Nephron (organoid): ENCODE measurements around the gene HORMAD2.

Experiments used
- H3K27ac Mint-ChIP-seq, 3 experiments: 2 replicates each; pipeline ENCODE4 v1.8.0; 2020; ENCODE audit warnings: mixed read lengths in 3 of 3, mild to moderate bottlenecking in 2 of 3, moderate library complexity in 1 of 3
- H3K27me3 Mint-ChIP-seq: 2 replicates; pipeline ENCODE4 v1.8.0; 2021; ENCODE audit warnings: low read depth, mild to moderate bottlenecking, moderate library complexity, mixed read lengths
- H3K36me3 Mint-ChIP-seq: 2 replicates; pipeline ENCODE4 v1.8.0; 2020; ENCODE audit warnings: low read depth, mixed read lengths
- H3K4me1 Mint-ChIP-seq: 2 replicates; pipeline ENCODE4 v1.8.0; 2020; ENCODE audit warnings: mixed read lengths
- H3K4me3 Mint-ChIP-seq, 3 experiments: 2 replicates each; pipeline ENCODE4 v1.8.0; 2020; ENCODE audit warnings: mild to moderate bottlenecking in 3 of 3, mixed read lengths in 3 of 3, moderate library complexity in 2 of 3
- H3K9me3 Mint-ChIP-seq: 2 replicates; pipeline ENCODE4 v1.8.0; 2020; ENCODE audit warnings: mixed read lengths
- TF ChIP-seq, protein P1 (sequence below), 3 experiments: fragments of 200-600 bp; sonication (generic); IDR thresholded peaks; one replicate each; pipeline ENCODE4 v1.5.0; 2021; ENCODE audit warnings: antibody characterized with exemption in 3 of 3; ENCODE audit not compliant: unreplicated experiment in 3 of 3

HORMAD2 gene

DNA sequence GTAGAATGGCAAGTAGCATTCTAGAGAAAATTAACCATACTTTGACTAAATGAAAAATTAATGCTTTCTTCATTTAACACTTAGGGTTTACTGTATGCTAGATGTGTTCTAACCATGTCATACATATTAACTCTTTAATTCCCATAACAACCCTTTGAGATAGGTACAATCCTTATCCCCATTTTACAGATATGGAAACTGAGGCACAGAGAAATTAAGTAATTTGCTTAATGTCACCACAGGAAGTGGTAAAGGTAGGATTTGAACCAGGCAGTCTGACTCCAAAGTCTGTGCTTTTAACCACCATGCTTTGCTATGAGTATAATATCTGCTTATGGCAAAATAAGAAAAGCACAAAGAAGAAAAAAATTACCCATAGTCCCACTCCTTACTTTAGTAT, 106.8 kb downstream of the HORMAD2 start:
- H3K27ac Mint-ChIP-seq, result peak overlapping the region in 1 of 3 experiments; percentile 24
- peaks cover 19% of the 10 kb centered on the region for H3K4me1 Mint-ChIP-seq
- peaks cover under 1% of the 10 kb centered on the region for H3K27me3 Mint-ChIP-seq
- no peak overlapping the region for H3K4me3 Mint-ChIP-seq
- TF ChIP-seq, protein P1, sequence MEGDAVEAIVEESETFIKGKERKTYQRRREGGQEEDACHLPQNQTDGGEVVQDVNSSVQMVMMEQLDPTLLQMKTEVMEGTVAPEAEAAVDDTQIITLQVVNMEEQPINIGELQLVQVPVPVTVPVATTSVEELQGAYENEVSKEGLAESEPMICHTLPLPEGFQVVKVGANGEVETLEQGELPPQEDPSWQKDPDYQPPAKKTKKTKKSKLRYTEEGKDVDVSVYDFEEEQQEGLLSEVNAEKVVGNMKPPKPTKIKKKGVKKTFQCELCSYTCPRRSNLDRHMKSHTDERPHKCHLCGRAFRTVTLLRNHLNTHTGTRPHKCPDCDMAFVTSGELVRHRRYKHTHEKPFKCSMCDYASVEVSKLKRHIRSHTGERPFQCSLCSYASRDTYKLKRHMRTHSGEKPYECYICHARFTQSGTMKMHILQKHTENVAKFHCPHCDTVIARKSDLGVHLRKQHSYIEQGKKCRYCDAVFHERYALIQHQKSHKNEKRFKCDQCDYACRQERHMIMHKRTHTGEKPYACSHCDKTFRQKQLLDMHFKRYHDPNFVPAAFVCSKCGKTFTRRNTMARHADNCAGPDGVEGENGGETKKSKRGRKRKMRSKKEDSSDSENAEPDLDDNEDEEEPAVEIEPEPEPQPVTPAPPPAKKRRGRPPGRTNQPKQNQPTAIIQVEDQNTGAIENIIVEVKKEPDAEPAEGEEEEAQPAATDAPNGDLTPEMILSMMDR (IDR thresholded peaks at IDR 0.05; ENCODE audit: unreplicated experiment in 3 of 3), result no peak
- no peaks in the 10 kb centered on the region for H3K9me3 Mint-ChIP-seq
- no peaks in the 10 kb centered on the region for H3K36me3 Mint-ChIP-seq

DNA sequence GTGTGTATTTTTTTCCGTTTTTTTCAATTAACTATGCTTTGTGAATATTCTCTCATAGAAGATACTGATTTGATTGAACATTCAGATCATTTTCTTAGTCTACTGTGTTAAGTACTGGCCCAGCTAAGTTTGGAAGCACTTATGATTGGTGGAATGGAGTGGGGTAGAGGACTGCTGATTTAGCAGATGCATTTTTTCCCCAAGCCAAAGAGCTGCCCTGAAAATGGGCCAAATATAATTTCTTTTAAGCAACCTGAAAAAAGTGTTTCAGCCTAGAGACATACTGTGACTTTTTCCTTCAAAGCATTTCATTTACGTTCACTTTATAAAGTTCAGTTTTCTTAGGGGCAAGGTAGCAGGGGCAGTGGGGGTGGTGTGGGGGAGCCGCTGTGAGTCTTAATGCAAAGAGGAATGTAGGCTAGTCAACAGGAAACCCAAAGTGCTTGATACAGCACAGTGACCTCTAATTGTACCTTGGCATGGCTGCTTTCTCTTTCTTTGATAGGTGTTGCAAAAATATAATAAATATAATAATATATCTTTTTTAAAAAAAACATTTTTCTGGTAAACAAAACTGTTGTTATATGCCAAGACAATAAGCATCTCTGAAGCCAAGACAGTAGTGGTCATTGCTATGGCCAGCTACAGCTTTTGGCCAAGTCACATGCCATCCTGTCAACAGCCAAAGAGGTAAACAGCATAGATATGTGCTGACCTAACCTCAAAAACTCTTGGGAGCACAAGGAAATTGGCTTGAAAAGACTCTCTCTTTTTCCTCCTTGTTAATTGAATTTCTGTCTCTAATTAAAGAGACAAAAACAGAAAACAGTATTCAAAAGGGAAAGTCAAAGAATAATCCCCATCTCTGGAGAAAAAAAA, 107.5 kb downstream of the HORMAD2 start:
- no peaks in the 10 kb centered on the region for H3K9me3 Mint-ChIP-seq
- H3K27me3 Mint-ChIP-seq, result peaks cover 3% of the 10 kb centered on the region
- no peak overlapping the region for H3K4me3 Mint-ChIP-seq
- TF ChIP-seq, protein P1 (IDR thresholded peaks at IDR 0.05; ENCODE audit: unreplicated experiment in 3 of 3), result no peak
- peaks cover 20% of the 10 kb centered on the region for H3K4me1 Mint-ChIP-seq
- no peaks in the 10 kb centered on the region for H3K36me3 Mint-ChIP-seq
- H3K27ac Mint-ChIP-seq, result peak overlapping the region in 1 of 3 experiments; percentile 24

DNA sequence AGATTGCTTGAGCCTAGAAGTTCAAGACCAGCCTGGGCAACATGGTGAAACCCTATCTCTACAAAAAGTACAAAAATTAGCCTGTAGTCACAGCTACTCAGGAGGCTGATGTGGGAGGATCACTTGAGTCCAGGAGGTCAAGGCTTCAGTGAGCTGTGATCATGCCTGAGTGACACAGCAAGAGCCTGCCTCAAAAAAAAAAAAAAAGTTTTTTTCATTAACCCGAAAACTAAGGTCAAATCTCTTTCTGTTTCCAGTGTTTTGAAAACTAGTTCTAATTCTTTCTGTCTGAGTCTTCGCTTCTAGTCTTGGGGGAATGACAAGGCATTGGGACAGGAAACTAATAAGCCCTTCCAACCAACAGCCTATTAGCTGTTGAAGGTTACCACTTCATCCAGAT, 108.6 kb downstream of the HORMAD2 start:
- peaks cover 27% of the 10 kb centered on the region for H3K4me1 Mint-ChIP-seq

DNA sequence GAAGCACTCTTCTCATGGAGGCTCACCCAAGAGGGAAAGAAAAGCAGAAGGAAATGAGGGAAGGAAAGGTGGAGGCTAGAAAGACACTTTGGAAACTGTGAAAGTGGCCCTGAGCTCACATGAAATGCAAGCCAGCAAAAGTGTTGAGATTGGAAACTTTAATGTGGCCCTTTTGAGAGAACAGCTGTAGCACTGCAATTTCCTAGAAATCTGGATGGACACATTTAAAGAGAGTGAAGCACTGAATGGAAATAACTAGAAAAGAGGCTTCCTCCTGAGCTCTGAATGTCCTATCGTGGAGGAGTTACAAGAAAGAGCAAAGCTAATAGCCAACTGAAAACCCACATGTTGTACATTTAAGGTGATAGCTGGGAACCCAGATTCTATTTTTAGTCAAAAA, 110.3 kb downstream of the HORMAD2 start:
- peaks cover 36% of the 10 kb centered on the region for H3K4me1 Mint-ChIP-seq
- TF ChIP-seq, protein P1 (IDR thresholded peaks at IDR 0.05; ENCODE audit: unreplicated experiment in 3 of 3), result no peak
- H3K4me3 Mint-ChIP-seq, result no peak overlapping the region
- peaks cover 3% of the 10 kb centered on the region for H3K27me3 Mint-ChIP-seq
- peak overlapping the region; percentile 42 to 81 (median 65) for H3K27ac Mint-ChIP-seq
- H3K9me3 Mint-ChIP-seq, result no peaks in the 10 kb centered on the region
- H3K36me3 Mint-ChIP-seq, result no peaks in the 10 kb centered on the region

More for the DNA sequence above, 108.6 kb downstream of the HORMAD2 start:
- no peak overlapping the region for H3K27ac Mint-ChIP-seq
- TF ChIP-seq, protein P1 (IDR thresholded peaks at IDR 0.05; ENCODE audit: unreplicated experiment in 3 of 3), result no peak
- peaks cover 3% of the 10 kb centered on the region for H3K27me3 Mint-ChIP-seq
- H3K9me3 Mint-ChIP-seq, result no peaks in the 10 kb centered on the region
- H3K36me3 Mint-ChIP-seq, result no peaks in the 10 kb centered on the region
- H3K4me3 Mint-ChIP-seq, result no peak overlapping the region

DNA sequence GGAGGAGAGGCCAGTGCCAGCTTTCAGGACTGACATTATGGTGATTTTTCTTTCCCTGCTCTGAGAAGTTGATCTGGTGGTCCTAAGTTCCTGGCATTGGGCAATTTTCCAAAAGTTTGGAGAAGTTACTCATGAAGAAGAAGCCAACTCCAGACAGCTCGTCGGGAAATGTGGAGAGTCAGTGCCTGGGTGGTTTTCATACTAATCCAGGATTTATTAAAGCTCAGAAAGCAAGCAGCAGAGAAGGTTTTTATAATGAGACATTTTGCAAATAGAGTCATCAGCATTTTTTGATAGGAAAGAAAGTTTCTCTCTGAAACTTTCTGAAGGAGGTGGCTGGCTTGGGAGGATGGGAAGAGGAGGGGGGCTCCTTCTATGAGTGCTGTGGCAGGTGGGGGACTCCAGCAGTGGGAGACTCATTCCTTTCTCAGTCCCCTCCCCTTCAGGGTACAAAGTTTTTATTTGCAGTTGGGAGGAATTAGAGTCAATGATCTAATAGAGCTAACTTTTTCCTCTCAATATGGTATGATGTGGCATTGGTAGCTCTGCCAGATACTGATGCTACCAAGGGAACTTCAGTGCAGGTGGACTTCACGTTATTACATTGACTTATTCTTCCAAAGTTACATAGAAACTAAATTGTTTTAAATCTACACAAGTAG, 110.9 kb downstream of the HORMAD2 start:
- Mint-ChIP-seq H3K4me1 (peaks cover 42% of the 10 kb centered on the region), H3K4me3 (no peak overlapping the region), H3K27ac (peak overlapping the region; percentile 42 to 81 (median 65)), H3K27me3 (peaks cover 3% of the 10 kb centered on the region), H3K36me3 (no peaks in the 10 kb centered on the region), H3K9me3 (no peaks in the 10 kb centered on the region)
- TF ChIP-seq, protein P1 (IDR thresholded peaks at IDR 0.05; ENCODE audit: unreplicated experiment in 3 of 3), result no peak
